Measurements from ENCODE around the gene NBEAL1. TPM values are rescaled to one million over a fixed set of nuclear protein-coding genes. Genes with fewer than 3 reads are reported as not detected.

NBEAL1 gene
- total and polyA plus RNA-seq, 2 of the 8 experiments (the other 6 are each of a cell fraction or from before 2014, with no cell fraction given): 2.3 to 10.7 TPM

DNA sequence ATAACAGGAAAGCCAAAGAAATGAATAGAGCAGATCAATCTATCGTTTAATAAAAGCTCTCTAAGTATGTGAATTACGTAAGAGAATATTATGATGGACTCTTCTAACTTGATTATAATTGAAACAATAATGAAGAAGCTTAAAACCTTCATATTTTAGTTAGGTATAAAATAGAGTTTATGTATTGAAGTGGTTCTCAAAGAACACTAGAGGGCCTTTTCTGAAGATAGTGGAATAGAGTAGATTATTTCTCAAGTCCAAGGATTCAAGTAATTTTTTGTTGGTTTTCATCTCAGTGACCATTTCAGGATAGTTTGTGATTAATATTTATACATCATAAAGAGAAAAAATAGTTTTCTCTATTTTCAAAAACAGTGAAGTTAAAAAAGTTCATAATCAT, 97.7 kb downstream of the NBEAL1 start:
- TF ChIP-seq EZH2 (IDR thresholded peaks at IDR 0.05; ENCODE audit: low read depth, low read length, severe bottlenecking) (no peak), TAF7 (optimal IDR thresholded peaks at IDR 0.05; ENCODE audit: borderline replicate concordance, low read depth, low read length) (no peak), JUND (IDR thresholded peaks at IDR 0.05; ENCODE audit: low read length) (no peak), MAFK (IDR thresholded peaks at IDR 0.05; ENCODE audit: low read depth, low read length) (no peak), EGR1 (IDR thresholded peaks at IDR 0.05; ENCODE audit: borderline replicate concordance, low read depth, low read length) (no peak), SRF (IDR thresholded peaks at IDR 0.05; ENCODE audit: low read depth, low read length) (no peak), HDAC6 (IDR thresholded peaks at IDR 0.05; ENCODE audit: low read depth, low read length) (no peak), CBX8 (IDR thresholded peaks at IDR 0.05; ENCODE audit: borderline replicate concordance, low read depth, low read length) (no peak), SUZ12 (IDR thresholded peaks at IDR 0.05; ENCODE audit: low read length) (no peak), SIX5 (IDR thresholded peaks at IDR 0.05; ENCODE audit: low read depth, low read length) (no peak)
- H2AFZ ChIP-seq (ENCODE audit: low read length): no peak overlapping the region
- H4K91ac ChIP-seq (replicated peaks; ENCODE audit: insufficient read length, low read length): no peak overlapping the region
- DNase-seq (ENCODE audit: low read depth in 1 of 2, low spot score in 2 of 2) (no peak), FAIRE-seq (no peak)
- no peak overlapping the region for H3K4me3 ChIP-seq (ENCODE audit: extremely low read depth in 1 of 4, insufficient read depth in 2 of 4, low read depth in 3 of 4, low read length in 4 of 4)
- no peak overlapping the region for H4K5ac ChIP-seq (ENCODE audit: insufficient read length, low read depth, low read length)
- no peak overlapping the region for H3K4me2 ChIP-seq (ENCODE audit: insufficient read depth in 1 of 2, low read depth in 2 of 2, low read length in 2 of 2)
- H3K18ac ChIP-seq (ENCODE audit: extremely low read depth, low read length): no peak overlapping the region
- H2BK20ac ChIP-seq (ENCODE audit: low read length): no peak overlapping the region
- H2BK5ac ChIP-seq (ENCODE audit: low read depth, low read length): no peak overlapping the region
- no peaks in the 10 kb centered on the region; a peak in 1 of 8 replicates for H3K36me3 ChIP-seq (ENCODE audit: control insufficient read depth in 2 of 4, insufficient read depth in 4 of 4, low read length in 3 of 4)
- no peak overlapping the region for H3K56ac ChIP-seq (replicated peaks; ENCODE audit: insufficient read length, low read depth, low read length)
- H3K9me3 ChIP-seq (ENCODE audit: insufficient read depth in 2 of 2, low read depth in 1 of 2, low read length in 1 of 2): no peaks in the 10 kb centered on the region
- ChIA-PET POLR2A (ENCODE audit: partially characterized antibody) (no interaction called here), CTCF (ENCODE audit: partially characterized antibody) (interaction anchor here (0.5 kb wide), 1 partner anchor 22 kb away, joined by 3 read pairs; no protein-coding TSS in a partner anchor)
- no peak overlapping the region for H4K8ac ChIP-seq (ENCODE audit: extremely low read depth, insufficient read depth, low read length)
- no peaks in the 10 kb centered on the region for H3K79me1 ChIP-seq (ENCODE audit: low read depth, low read length)
- no peak overlapping the region for H2BK15ac ChIP-seq (ENCODE audit: low read length)
- H3K27ac ChIP-seq (ENCODE audit: low read depth, low read length): no peak overlapping the region
- no peak overlapping the region for H3K14ac ChIP-seq (ENCODE audit: insufficient read length)
- no peak overlapping the region for H2BK12ac ChIP-seq (ENCODE audit: low read depth, low read length)
- no peak overlapping the region for H2AK5ac ChIP-seq (ENCODE audit: low read depth, low read length)
- H3K23me2 ChIP-seq (ENCODE audit: low read depth, low read length): no peaks in the 10 kb centered on the region
- no peaks in the 10 kb centered on the region for H3K79me2 ChIP-seq (ENCODE audit: control insufficient read depth in 1 of 2, insufficient read depth in 2 of 2, low read length in 2 of 2)
- no peak overlapping the region for H3K23ac ChIP-seq (ENCODE audit: insufficient read length)
- no peak overlapping the region for H3K9ac ChIP-seq (replicated peaks in 1 of 4; ENCODE audit: extremely low read depth in 1 of 4, low read depth in 3 of 4, low read length in 3 of 4)
- H4K20me1 ChIP-seq (replicated peaks in 1 of 2; ENCODE audit: control insufficient read depth in 1 of 2, insufficient read depth in 2 of 2, low read length in 2 of 2): no peaks in the 10 kb centered on the region
- no peak overlapping the region for H2BK120ac ChIP-seq (replicated peaks; ENCODE audit: low read depth, low read length)
- H3K27me3 ChIP-seq (replicated peaks in 1 of 4; ENCODE audit: control insufficient read depth in 3 of 4, extremely low read depth in 1 of 4, insufficient read depth in 3 of 4, low read length in 3 of 4): no peaks in the 10 kb centered on the region
- H3K4me1 ChIP-seq (replicated peaks in 1 of 4; ENCODE audit: control insufficient read depth in 3 of 4, insufficient read depth in 4 of 4, low read length in 3 of 4): no peaks in the 10 kb centered on the region
- no peak overlapping the region for H3K4ac ChIP-seq (replicated peaks; ENCODE audit: insufficient read length, low read depth, low read length)
- 82% methylated on average over 2 of the region's 2 CpGs; no CpG with 5 or more reads in 1 of the 2 experiments for WGBS, 2 experiments (ENCODE audit: extremely low coverage in 1 of 2, insufficient coverage in 1 of 2, insufficient read length in 1 of 2, insufficient replicate concordance in 2 of 2, low coverage in 1 of 2, low lambda C conversion rate in 2 of 2, missing lambda C conversion rate in 1 of 2)
